Nucleus accumbens (tissue), 56 donors: ENCODE results near the gene ZSCAN25.
"Not testable (repeated sequence)": the region's sequence is repeated elsewhere in the genome, so short reads cannot be mapped to it uniquely, and the experiment has no call there.

ENCODE experiments used
- DNase-seq, 56 donors: peaks; one replicate each; lab custom pipeline; 2025; lab: John Stamatoyannopoulos, UW

Gene ZSCAN25

GRCh38 chr7:99643464-99643863 is 26.7 kb downstream of the ZSCAN25 start:
- no peak for DNase-seq

GRCh38 chr7:99644431-99644830 is 27.7 kb downstream of the ZSCAN25 start:
- DNase-seq = no peak

GRCh38 chr7:99645590-99645989 is 28.8 kb downstream of the ZSCAN25 start:
- no peak for DNase-seq

GRCh38 chr7:99648843-99649242 is 32.1 kb downstream of the ZSCAN25 start:
- peak in 17 of 56 donors; percentile 3 to 62 (median 15) for DNase-seq

- DNase-seq = no peak
Measured at GRCh38 chr7:99651290-99651689, 34.5 kb downstream of the ZSCAN25 start.

- DNase-seq = no peak
Measured at GRCh38 chr7:99652671-99653070, 35.9 kb downstream of the ZSCAN25 start.

- not testable (repeated sequence) for DNase-seq
Measured at GRCh38 chr7:99653269-99653668, 36.5 kb downstream of the ZSCAN25 start.

- no peak for DNase-seq
Measured at GRCh38 chr7:99653754-99654153, 37.0 kb downstream of the ZSCAN25 start.

- DNase-seq = not testable (repeated sequence)
Measured at GRCh38 chr7:99654626-99655025, 37.9 kb downstream of the ZSCAN25 start.

- not testable (repeated sequence) for DNase-seq
Measured at GRCh38 chr7:99657879-99658278, 41.1 kb downstream of the ZSCAN25 start.

- no peak for DNase-seq
Measured at GRCh38 chr7:99665312-99666012, 48.7 kb downstream of the ZSCAN25 start.

- no peak for DNase-seq
Measured at GRCh38 chr7:99666013-99666395, 49.3 kb downstream of the ZSCAN25 start.

- no peak for DNase-seq
Measured at GRCh38 chr7:99667179-99667578, 50.4 kb downstream of the ZSCAN25 start.

GRCh38 chr7:99668541-99668940 is 51.8 kb downstream of the ZSCAN25 start:
- no peak for DNase-seq

- DNase-seq = no peak
Measured at GRCh38 chr7:99669782-99670181, 53.0 kb downstream of the ZSCAN25 start.

GRCh38 chr7:99672573-99672972 is 55.8 kb downstream of the ZSCAN25 start:
- no peak for DNase-seq

GRCh38 chr7:99674995-99675742 is 58.4 kb downstream of the ZSCAN25 start:
- no peak for DNase-seq

- no peak for DNase-seq
Measured at GRCh38 chr7:99677013-99677647, 60.4 kb downstream of the ZSCAN25 start.

- DNase-seq = no peak
Measured at GRCh38 chr7:99677648-99678045, 60.9 kb downstream of the ZSCAN25 start.

GRCh38 chr7:99679032-99679399 is 62.3 kb downstream of the ZSCAN25 start:
- DNase-seq = no peak

- peak in 1 of 56 donors; percentile 1 for DNase-seq
Measured at GRCh38 chr7:99679400-99680191, 62.9 kb downstream of the ZSCAN25 start, which contains the start of gene CYP3A5. TSS of gene CYP3A5 (minus strand) at chr7:99679996. CDS start at chr7:99679896, 100 bp downstream.
